Sigmoid colon (tissue), 7 donors: Measurements from ENCODE around the gene RASA4. TPM values are rescaled to one million over a fixed set of nuclear protein-coding genes. Genes with fewer than 3 reads are reported as not detected.
A peak's percentile ranks its signal among the peaks of the same experiment; 100 is the strongest.
"Not testable (repeated sequence)": the region's sequence is repeated elsewhere in the genome, so short reads cannot be mapped to it uniquely, and the experiment has no call there.

Source experiments
- DNase-seq: peaks from one replicate; pipeline ENCODE4 v3.0.0-alpha.2; 2019
- H3K27ac ChIP-seq, 4 donors: fragments of 200-600 bp; sonication (generic); one replicate each; pipeline ENCODE4 v1.5.1; 2016 to 2019; ENCODE audit warnings: mild to moderate bottlenecking in 1 of 4
- H3K27me3 ChIP-seq, 3 donors: fragments of 200-600 bp; sonication (generic); one replicate each; pipeline ENCODE4 v1.5.1; 2019; ENCODE audit warnings: mild to moderate bottlenecking in 1 of 3
- H3K36me3 ChIP-seq, 4 donors: fragments of 200-600 bp; sonication (generic); one replicate each; pipeline ENCODE4 v1.5.1; 2016 to 2019
- H3K4me1 ChIP-seq, 4 donors: fragments of 200-600 bp; sonication (generic); one replicate each; pipeline ENCODE4 v1.5.1; 2017 to 2019
- H3K4me3 ChIP-seq, 4 donors: fragments of 200-600 bp; sonication (generic); one replicate each; pipeline ENCODE4 v1.5.1; 2017 to 2019; ENCODE audit warnings: mild to moderate bottlenecking in 2 of 4, moderate library complexity in 1 of 4
- H3K9me3 ChIP-seq, 4 donors: fragments of 200-600 bp in 3 of 4; sonication (generic) in 3 of 4; one replicate each; pipeline versions ENCODE4 v1.5.1 to v1.6.1; 2013 to 2019
- WGBS, 2 donors: extraction: QIAGEN DNeasy Blood & Tissue Kit; methylation state at CpG; one replicate each; pipeline ENCODE4 v1.1.7; 2013; 5-methylcytosine and 5-hydroxymethylcytosine counted together
- intact Hi-C: fragments of 100-400 bp; cut with DNase I; formaldehyde crosslinking; loops from one replicate; pipeline ENCODE4 v1.15.1; 2023
- polyA plus RNA-seq, 3 donors: library from polyadenylated mRNA; stranded (reverse); fragments of 200-250 nt; gene quantifications; one replicate each; pipeline ENCODE4 v1.2.3, GENCODE V29; 2013
- small RNA-seq, 3 donors: library from RNA; depleted of rRNA; stranded (forward); fragments of <200 nt; gene quantifications; one replicate each; pipeline ENCODE3, GENCODE V24; 2016
- total RNA-seq, 4 donors: library from RNA; depleted of rRNA; stranded (reverse); fragments of >200 nt; gene quantifications; one replicate each; pipeline ENCODE4 v1.1.0, GENCODE V29; 2016
- donor health status: healthy with polysubstance abuse.
- donor health status: Bipolar disorder and iron deficiency.
- donor health status: healthy.

RASA4 gene
- total and polyA plus RNA-seq, 7 donors: 5.4 to 113 (median 12.8) TPM

DNA sequence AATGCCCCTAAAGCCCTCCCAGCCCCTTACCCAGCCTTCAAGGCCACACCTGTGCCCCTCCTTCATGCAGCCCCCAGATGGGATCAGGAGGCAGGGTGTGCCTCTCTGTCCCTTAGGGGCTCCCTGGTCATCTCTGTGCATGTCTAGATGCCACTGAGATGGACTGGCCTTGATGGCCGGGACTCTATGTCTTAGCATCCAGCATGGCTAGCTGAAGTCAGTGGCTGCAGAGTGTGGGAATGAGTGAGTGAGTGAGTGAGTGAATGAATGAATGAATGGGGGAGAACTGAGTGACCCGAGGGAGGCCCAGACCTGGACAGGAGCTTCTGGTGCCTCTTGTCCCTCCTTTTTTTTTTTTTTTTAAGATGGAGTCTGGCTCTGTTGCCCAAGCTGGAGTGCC lies 84.4 kb downstream of the RASA4 start:
- H3K27me3 ChIP-seq, H3K36me3 ChIP-seq, H3K27ac ChIP-seq, DNase-seq, H3K4me3 ChIP-seq, H3K9me3 ChIP-seq, H3K4me1 ChIP-seq, intact Hi-C loops: not testable (repeated sequence)
- WGBS, 2 donors: 94 to 98% methylated on average over 2 of the region's 2 CpGs

DNA sequence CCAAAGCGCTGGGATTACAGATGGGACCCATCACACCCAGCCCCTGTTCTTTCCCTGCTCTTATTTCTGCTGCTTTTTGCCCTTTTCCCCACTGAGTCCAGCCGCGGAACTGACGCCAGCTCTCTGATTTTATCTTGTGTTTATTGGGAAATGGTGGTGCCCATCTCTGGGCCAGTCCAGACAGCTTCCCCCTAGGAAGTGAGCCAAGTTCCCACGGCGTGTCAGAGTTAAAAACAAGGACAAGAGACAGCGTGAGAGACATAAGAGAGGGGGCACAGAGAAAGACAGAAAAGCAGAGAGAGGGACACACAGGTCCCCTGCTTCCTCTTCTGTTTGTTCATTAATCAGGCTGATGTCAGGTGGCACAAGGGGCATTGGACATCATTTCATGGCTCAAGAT lies 85.0 kb downstream of the RASA4 start:
- H3K4me1 ChIP-seq, H3K36me3 ChIP-seq, H3K9me3 ChIP-seq, intact Hi-C loops, DNase-seq, H3K27ac ChIP-seq, H3K4me3 ChIP-seq, H3K27me3 ChIP-seq: not testable (repeated sequence)
- no CpG with 5 or more reads among the region's 7 CpGs for WGBS, 2 donors

DNA sequence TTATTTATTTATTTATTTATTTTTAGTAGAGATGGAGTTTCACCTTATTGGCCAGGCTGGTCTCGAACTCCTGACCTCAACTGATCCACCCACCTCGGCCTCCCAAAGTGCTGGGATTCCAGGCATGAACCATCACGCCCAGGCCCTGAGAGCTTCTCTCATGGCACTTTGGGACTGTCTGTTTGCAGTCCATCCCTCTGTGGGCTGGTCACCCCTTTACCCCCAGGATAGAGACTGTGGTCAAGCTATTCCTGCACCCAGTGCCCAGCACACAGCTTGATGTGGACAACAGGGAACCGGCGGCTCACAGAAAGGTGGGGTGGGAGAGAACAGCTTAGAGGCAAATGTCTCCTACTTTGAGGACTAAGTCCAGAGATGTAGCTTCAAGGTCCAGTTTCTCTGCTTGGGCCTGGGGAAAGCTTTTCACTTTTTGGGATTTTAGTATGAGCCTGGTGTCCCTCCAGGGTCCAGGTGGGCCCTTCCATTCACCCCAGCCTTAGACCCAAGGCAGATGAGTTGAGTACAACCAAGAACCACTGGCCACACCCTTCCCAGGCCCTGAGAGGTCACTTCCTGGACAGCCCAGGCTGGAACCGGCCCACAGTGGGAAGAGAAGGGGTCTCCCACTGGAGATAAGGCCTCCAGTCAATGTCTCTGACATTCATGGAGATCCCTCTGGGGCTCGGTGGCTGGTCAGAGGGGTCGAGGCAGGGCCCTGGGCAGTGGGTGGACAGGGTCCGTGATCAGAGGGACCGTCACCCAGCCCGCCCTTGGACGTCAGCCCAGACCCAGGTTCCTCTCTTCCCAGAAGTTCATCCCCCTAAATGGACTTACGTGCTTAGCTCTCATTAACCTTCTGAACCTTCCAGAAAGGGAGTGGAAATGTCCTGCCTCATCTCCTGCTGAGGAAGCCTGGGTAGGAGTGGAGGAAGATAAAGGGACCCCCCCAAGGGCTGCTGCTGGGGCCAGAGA lies 88.4 kb downstream of the RASA4 start:
- H3K9me3 ChIP-seq, H3K4me3 ChIP-seq, H3K27ac ChIP-seq, DNase-seq, intact Hi-C loops, H3K36me3 ChIP-seq, H3K4me1 ChIP-seq, H3K27me3 ChIP-seq: not testable (repeated sequence)
- 92 to 95% methylated on average over 3 to 4 of the region's 13 CpGs for WGBS, 2 donors

DNA sequence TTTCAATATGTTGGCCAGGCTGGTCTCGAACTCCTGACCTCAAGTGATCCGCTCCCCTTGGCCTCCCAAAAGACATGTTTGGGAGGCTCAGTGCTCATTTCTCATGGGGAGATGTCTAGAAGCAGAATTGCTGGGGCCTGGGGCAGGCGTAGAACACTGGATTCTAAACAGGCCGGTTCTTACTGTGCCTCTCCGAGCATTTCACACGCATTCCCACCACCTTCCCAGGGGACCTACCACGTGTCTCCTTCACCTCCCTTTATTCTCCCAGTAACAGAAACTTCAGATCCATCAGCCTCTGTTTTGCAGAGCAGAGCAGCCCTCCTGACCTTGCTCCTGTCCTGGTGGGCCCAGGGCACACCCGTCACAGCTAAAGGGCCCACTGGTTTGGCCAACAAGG lies 89.4 kb downstream of the RASA4 start:
- H3K9me3 ChIP-seq, intact Hi-C loops, H3K36me3 ChIP-seq, H3K4me1 ChIP-seq, H3K27ac ChIP-seq, DNase-seq, H3K4me3 ChIP-seq, H3K27me3 ChIP-seq: not testable (repeated sequence)
- WGBS, 2 donors: 76 to 86% methylated on average over 1 of the region's 8 CpGs

DNA sequence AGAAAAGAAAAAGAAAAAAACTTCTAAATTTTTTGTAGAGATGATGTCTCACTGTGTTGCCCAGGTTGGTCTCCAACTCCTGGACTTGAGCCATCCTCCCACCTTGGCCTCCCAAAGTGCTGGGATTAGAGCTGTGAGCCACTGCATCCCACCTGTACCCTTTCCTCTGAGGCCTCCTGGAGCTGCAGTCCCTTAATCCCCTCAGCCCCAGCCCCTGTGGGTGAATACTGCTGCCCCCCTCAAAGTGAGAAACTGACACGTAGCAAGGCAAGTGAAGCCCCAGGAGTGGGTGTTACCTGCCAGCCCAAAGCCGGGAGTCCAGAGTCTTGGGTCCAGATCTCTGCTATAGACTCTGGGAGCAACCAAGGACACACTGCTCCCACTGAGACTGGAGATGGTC lies 91.8 kb downstream of the RASA4 start:
- WGBS, 2 donors: 48 to 53% methylated on average over 1 of the region's 2 CpGs
- intact Hi-C loops, H3K4me3 ChIP-seq, H3K27ac ChIP-seq, H3K9me3 ChIP-seq, H3K27me3 ChIP-seq, H3K4me1 ChIP-seq, H3K36me3 ChIP-seq: not testable (repeated sequence)
- peak; percentile 47 for DNase-seq

Small RNAs within 50 kb of the gene (small RNA-seq; reads per million reads assigned to genes)
- 0 reads per million in 3 donors for gene UPK3BL1

Other genes with a start within 250 kb of the RASA4 start
- 10 to 100 TPM; 19.9 to 29.9 (median 25.9) TPM for gene PRKRIP1, start 220.4 kb downstream of the RASA4 start, total RNA-seq
- gene PRKRIP1, start 220.4 kb downstream of the RASA4 start, polyA plus RNA-seq: 10 to 100 TPM in 2 of 3 donors, 1 to 10 TPM in 1; 9.0 to 24.1 (median 12.6) TPM
- 10 to 100 TPM in 2 of 4 donors, 1 to 10 TPM in 2; 6.4 to 15.8 (median 11.1) TPM for gene ORAI2, start 183.2 kb downstream of the RASA4 start, total RNA-seq
- 10 to 100 TPM in 1 of 3 donors, 1 to 10 TPM in 2; 1.4 to 38.7 (median 3.6) TPM for gene ORAI2, start 183.2 kb downstream of the RASA4 start, polyA plus RNA-seq
- gene ALKBH4, start 151.9 kb downstream of the RASA4 start, total RNA-seq: 10 to 100 TPM in 3 of 4 donors, 1 to 10 TPM in 1; 8.0 to 26.7 (median 15.5) TPM
- 10 to 100 TPM in 2 of 3 donors, 1 to 10 TPM in 1; 9.2 to 10.2 (median 10.2) TPM for gene ALKBH4, start 151.9 kb downstream of the RASA4 start, polyA plus RNA-seq
- gene LRWD1, start 151.8 kb downstream of the RASA4 start, total RNA-seq: 10 to 100 TPM in 1 of 4 donors, 1 to 10 TPM in 3; 7.2 to 19.4 (median 8.8) TPM
- gene LRWD1, start 151.8 kb downstream of the RASA4 start, polyA plus RNA-seq: 10 to 100 TPM; 13.4 to 18.8 (median 16.2) TPM
- 10 to 100 TPM in 3 of 4 donors, 1 to 10 TPM in 1; 9.9 to 29.3 (median 20.5) TPM for gene POLR2J, start 137.8 kb downstream of the RASA4 start, total RNA-seq
- 100 to 1,000 TPM in 2 of 3 donors, 10 to 100 TPM in 1; 75.1 to 190 (median 166) TPM for gene POLR2J, start 137.8 kb downstream of the RASA4 start, polyA plus RNA-seq
- gene RASA4B, start 99.0 kb downstream of the RASA4 start, total RNA-seq: 10 to 100 TPM in 2 of 4 donors, 1 to 10 TPM in 2; 2.5 to 39.1 (median 12.9) TPM
- gene RASA4B, start 99.0 kb downstream of the RASA4 start, polyA plus RNA-seq: 10 to 100 TPM; 11.4 to 24.4 (median 16.6) TPM
- 10 to 100 TPM in 1 of 4 donors, 1 to 10 TPM in 2, under 1 TPM in 1; 0.99 to 10.9 (median 3.4) TPM for gene UPK3BL2, start 73.1 kb downstream of the RASA4 start, total RNA-seq
- 10 to 100 TPM in 1 of 3 donors, not detected in 2; 14.2 TPM for gene UPK3BL2, start 73.1 kb downstream of the RASA4 start, polyA plus RNA-seq
- not detected for gene SPDYE2, start 65.5 kb downstream of the RASA4 start, total RNA-seq
- gene SPDYE2, start 65.5 kb downstream of the RASA4 start, polyA plus RNA-seq: under 1 TPM in 1 of 3 donors, not detected in 2; 0.12 TPM
- gene POLR2J3, start 44.2 kb downstream of the RASA4 start, total RNA-seq: 10 to 100 TPM; 10.7 to 19.1 (median 15.1) TPM
- 100 to 1,000 TPM in 1 of 3 donors, 10 to 100 TPM in 2; 13.9 to 103 (median 33.6) TPM for gene POLR2J3, start 44.2 kb downstream of the RASA4 start, polyA plus RNA-seq
- gene UPK3BL1, start 26.0 kb upstream of the RASA4 start, total RNA-seq: 10 to 100 TPM; 18.1 to 43.5 (median 22.5) TPM
- gene UPK3BL1, start 26.0 kb upstream of the RASA4 start, polyA plus RNA-seq: 10 to 100 TPM in 2 of 3 donors, 1 to 10 TPM in 1; 8.8 to 32.1 (median 10.2) TPM
- not detected for gene SPDYE2B, start 33.6 kb upstream of the RASA4 start, total RNA-seq
- not detected for gene SPDYE2B, start 33.6 kb upstream of the RASA4 start, polyA plus RNA-seq
- gene POLR2J2, start 54.9 kb upstream of the RASA4 start, total RNA-seq: 1 to 10 TPM in 3 of 4 donors, not detected in 1; 1.5 to 6.2 (median 3.0) TPM
- 1 to 10 TPM in 2 of 3 donors, not detected in 1; 1.2 to 5.7 TPM for gene POLR2J2, start 54.9 kb upstream of the RASA4 start, polyA plus RNA-seq
- gene FAM185A, start 132.2 kb upstream of the RASA4 start, total RNA-seq: 10 to 100 TPM; 14.8 to 17.5 (median 16.5) TPM
- gene FAM185A, start 132.2 kb upstream of the RASA4 start, polyA plus RNA-seq: 1 to 10 TPM; 4.8 to 6.0 (median 4.9) TPM